ENCODE measurements around the gene FCAMR. TPM values are rescaled to one million over a fixed set of nuclear protein-coding genes. Genes with fewer than 3 reads are reported as not detected.

The FCAMR gene
- total and polyA plus RNA-seq, 2 of the 4 experiments (the other 2 are of a cell fraction) = not detected

DNA sequence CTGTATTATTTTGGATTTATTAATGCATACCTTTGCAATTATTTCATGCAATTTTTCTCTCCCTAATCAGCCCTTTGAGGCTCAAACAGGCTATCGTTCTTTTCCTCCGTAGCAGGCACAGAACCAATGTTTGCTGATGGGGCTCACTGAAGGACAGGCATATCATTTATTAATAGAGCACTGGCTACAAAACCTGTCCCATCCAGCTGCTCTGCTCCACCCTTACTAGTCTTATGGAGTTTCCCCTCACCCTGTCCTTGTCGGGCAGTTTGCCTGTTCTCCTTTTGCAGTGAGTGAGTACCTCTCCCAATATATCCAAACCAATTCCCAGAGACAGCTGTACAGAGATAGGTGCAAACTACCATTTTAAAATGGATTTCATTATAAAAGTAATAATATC is 16.6 kb upstream of the FCAMR start:
- Histone ChIP-seq H3K27me3 (ENCODE audit: control insufficient read depth, insufficient read depth, low read length) (peaks cover 41% of the 10 kb centered on the region), H3K23ac (ENCODE audit: low read depth, low read length) (no peak overlapping the region), H2BK15ac (ENCODE audit: low read depth, low read length) (no peak overlapping the region), H4K5ac (ENCODE audit: low read depth, low read length) (no peak overlapping the region), H4K20me1 (ENCODE audit: insufficient read depth, low read length) (no peaks in the 10 kb centered on the region), H3K4me1 (ENCODE audit: control insufficient read depth, insufficient read depth, low read length) (no peaks in the 10 kb centered on the region), H3K14ac (replicated peaks; ENCODE audit: low read depth, low read length) (no peak overlapping the region), H3K9ac (ENCODE audit: low read depth, low read length) (no peak overlapping the region), H2BK5ac (ENCODE audit: low read depth, low read length, poor library complexity, severe bottlenecking) (no peak overlapping the region), H4K8ac (ENCODE audit: low read depth in 2 of 2, low read length in 2 of 2) (no peak overlapping the region), H3K27ac (ENCODE audit: insufficient read depth, low read length) (no peak overlapping the region), H3K9me1 (ENCODE audit: insufficient read depth, low read length) (no peaks in the 10 kb centered on the region), H3K79me1 (ENCODE audit: low read depth in 1 of 2, low read length in 2 of 2) (no peaks in the 10 kb centered on the region), H2BK20ac (ENCODE audit: low read depth, low read length) (no peak overlapping the region), H3K4me2 (ENCODE audit: low read depth, low read length) (no peak overlapping the region), H3K36me3 (ENCODE audit: control insufficient read depth, insufficient read depth, low read length) (no peaks in the 10 kb centered on the region), H2AFZ (replicated peaks; ENCODE audit: low read length, poor library complexity) (no peak overlapping the region), H2AK5ac (ENCODE audit: low read depth, low read length) (no peak overlapping the region), H2AK9ac (replicated peaks; ENCODE audit: low read depth, low read length, poor library complexity) (no peak overlapping the region), H2BK120ac (ENCODE audit: low read depth, low read length) (no peak overlapping the region), H3K56ac (ENCODE audit: extremely low read depth, insufficient read depth, low read length) (no peak overlapping the region), H4K91ac (ENCODE audit: insufficient read depth, low read depth, low read length) (no peak overlapping the region), H3K18ac (ENCODE audit: low read depth, low read length) (no peak overlapping the region), H3K4me3 (ENCODE audit: insufficient read depth, low read depth, low read length) (no peak overlapping the region), H3K9me3 (ENCODE audit: control insufficient read depth, insufficient read depth, low read length) (peaks cover 3% of the 10 kb centered on the region; the same call in 1 of the 2 replicates), H3K4ac (ENCODE audit: low read depth, low read length) (no peak overlapping the region)
- no peak for ATAC-seq (ENCODE audit: low read depth)
- no CpG with 5 or more reads among the region's 3 CpGs for WGBS, 2 experiments (ENCODE audit: extremely low coverage in 2 of 2, insufficient read length in 1 of 2)
- no TSS peak for BruUV-seq (replicated peaks)
- ChIA-PET CTCF (no interaction called here), POLR2A (ENCODE audit: unreplicated experiment) (no interaction called here)
- dilution Hi-C loops (cut with HindIII; ENCODE audit: low sequenced_read_pairs, unreplicated experiment) = no loop called here
- TF ChIP-seq, protein P1, sequence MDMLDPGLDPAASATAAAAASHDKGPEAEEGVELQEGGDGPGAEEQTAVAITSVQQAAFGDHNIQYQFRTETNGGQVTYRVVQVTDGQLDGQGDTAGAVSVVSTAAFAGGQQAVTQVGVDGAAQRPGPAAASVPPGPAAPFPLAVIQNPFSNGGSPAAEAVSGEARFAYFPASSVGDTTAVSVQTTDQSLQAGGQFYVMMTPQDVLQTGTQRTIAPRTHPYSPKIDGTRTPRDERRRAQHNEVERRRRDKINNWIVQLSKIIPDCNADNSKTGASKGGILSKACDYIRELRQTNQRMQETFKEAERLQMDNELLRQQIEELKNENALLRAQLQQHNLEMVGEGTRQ (IDR thresholded peaks at IDR 0.05; ENCODE audit: low read depth, low read length) = no peak
- no peak for TF ChIP-seq MAZ (IDR thresholded peaks at IDR 0.05; ENCODE audit: borderline replicate concordance, low read depth, low read length)
- TF ChIP-seq, protein P2, sequence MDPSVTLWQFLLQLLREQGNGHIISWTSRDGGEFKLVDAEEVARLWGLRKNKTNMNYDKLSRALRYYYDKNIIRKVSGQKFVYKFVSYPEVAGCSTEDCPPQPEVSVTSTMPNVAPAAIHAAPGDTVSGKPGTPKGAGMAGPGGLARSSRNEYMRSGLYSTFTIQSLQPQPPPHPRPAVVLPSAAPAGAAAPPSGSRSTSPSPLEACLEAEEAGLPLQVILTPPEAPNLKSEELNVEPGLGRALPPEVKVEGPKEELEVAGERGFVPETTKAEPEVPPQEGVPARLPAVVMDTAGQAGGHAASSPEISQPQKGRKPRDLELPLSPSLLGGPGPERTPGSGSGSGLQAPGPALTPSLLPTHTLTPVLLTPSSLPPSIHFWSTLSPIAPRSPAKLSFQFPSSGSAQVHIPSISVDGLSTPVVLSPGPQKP (IDR thresholded peaks at IDR 0.05; ENCODE audit: borderline replicate concordance, low read depth, low read length) = no peak
- no peak for TF ChIP-seq POLR2A (IDR thresholded peaks at IDR 0.05; ENCODE audit: low read depth, low read length)
- no peak for TF ChIP-seq MXI1 (IDR thresholded peaks at IDR 0.05; ENCODE audit: borderline replicate concordance, low read depth, low read length)
- TF ChIP-seq CEBPB (IDR thresholded peaks at IDR 0.05; ENCODE audit: low read depth, low read length) = no peak
- TF ChIP-seq FOS (IDR thresholded peaks at IDR 0.05; ENCODE audit: low read depth, low read length) = no peak
- TF ChIP-seq CHD1 (IDR thresholded peaks at IDR 0.05; ENCODE audit: low read depth, low read length) = no peak
- TF ChIP-seq MAFK (IDR thresholded peaks at IDR 0.05; ENCODE audit: low read depth, low read length) = no peak
- no peak for TF ChIP-seq RFX5 (IDR thresholded peaks at IDR 0.05; ENCODE audit: low read depth, low read length)
- no peak for DNase-seq
- in situ Hi-C loops (cut with MboI; ENCODE audit: low sequenced_read_pairs) = no loop called here
- intact Hi-C loops (cut with micrococcal nuclease) = loop anchor here (10.0 kb wide), 3 partner anchors 252 to 512 kb away; partner anchors contain the start of genes DYRK3 and IKBKE

Data from IMR-90 (cell line).